Stimulated activated CD8-positive, alpha-beta memory T cell treated with anti-CD3 and anti-CD28 coated beads, Interleukin-2, amount 100 ng/mL, for 48 hours (primary cell): ENCODE results near the gene DNAJC2.
"Not testable (repeated sequence)": the region's sequence is repeated elsewhere in the genome, so short reads cannot be mapped to it uniquely, and the experiment has no call there.

Experiments used
- DNase-seq, 2 donors: peaks; one replicate each; pipeline ENCODE4 v3.0.0-alpha.2; 2020; ENCODE audit warnings: low read depth in 2 of 2

Gene DNAJC2

DNA sequence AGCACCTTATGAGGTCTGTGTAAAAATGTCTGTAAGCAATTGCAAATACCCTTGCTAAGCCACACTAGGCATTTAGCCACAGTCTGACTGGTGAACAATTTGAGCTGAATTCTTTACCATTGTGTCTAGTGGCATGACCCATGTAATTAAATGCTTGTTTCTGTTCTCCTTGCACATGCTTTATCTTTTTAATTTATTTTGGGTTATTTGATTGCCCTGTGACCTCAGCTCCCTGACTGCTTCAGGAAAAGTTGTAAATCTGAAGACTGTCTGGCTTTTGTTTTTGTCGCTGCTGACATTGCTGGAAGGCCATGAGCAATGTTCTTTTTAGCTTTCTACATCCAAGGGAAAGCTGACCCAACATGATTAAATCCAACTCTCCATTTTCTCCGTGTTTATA is 78.3 kb downstream of the DNAJC2 start:
- DNase-seq, result not testable (repeated sequence)

GRCh38 chr7:103264054-103264453 is 80.5 kb downstream of the DNAJC2 start:
- DNase-seq, result not testable (repeated sequence)
